H1 (cell line): ENCODE results near the gene RNF123. TPM values are rescaled to one million over a fixed set of nuclear protein-coding genes. Genes with fewer than 3 reads are reported as not detected.

Source experiments
- ATF3 ChIP-seq: IDR thresholded peaks from 2 replicates; pipeline ENCODE4 v1.6.1; 2011; ENCODE audit warnings: low read depth, mild to moderate bottlenecking, low read length; ENCODE audit not compliant: insufficient read depth
- CHD2 ChIP-seq: IDR thresholded peaks from 2 replicates; pipeline ENCODE4 v1.6.1; 2012; ENCODE audit warnings: low read length, improper control_type of control experiment
- CREB1 ChIP-seq: IDR thresholded peaks from 2 replicates; pipeline ENCODE4 v1.6.1; 2012; ENCODE audit warnings: inconsistent platforms
- GABPA ChIP-seq: IDR thresholded peaks from 2 replicates; pipeline ENCODE4 v1.6.1; 2011; ENCODE audit warnings: mild to moderate bottlenecking, low read length, moderate library complexity, borderline replicate concordance; ENCODE audit not compliant: insufficient read depth
- HDAC6 ChIP-seq: IDR thresholded peaks from one replicate; pipeline ENCODE4 v1.7.1; 2012; ENCODE audit warnings: low read depth, mild to moderate bottlenecking, inconsistent platforms, low read length, moderate library complexity
- KDM1A ChIP-seq: fragments of 200-600, 300-600 bp; sonication (generic); IDR thresholded peaks from 2 replicates; pipeline ENCODE4 v1.7.1; 2016; ENCODE audit warnings: mild to moderate bottlenecking, low read length, borderline replicate concordance
- PHF8 ChIP-seq: fragments of 200-600 bp; sonication (generic); conservative IDR thresholded peaks from 2 replicates; pipeline ENCODE4 v1.7.1; 2012; ENCODE audit warnings: low read depth, mild to moderate bottlenecking, inconsistent platforms, low read length, moderate library complexity
- polyA plus RNA-seq, 7 experiments: library from polyadenylated mRNA; depleted of rRNA in 3 of 7; stranded (reverse) in 5 of 7; unstranded in 2 of 7; fragments of >200 nt in 5 of 7; fragments of 200-250 nt in 2 of 7; gene quantifications; 1 replicate in 5 of 7; 2 replicates in 1 of 7; 4 replicates in 1 of 7; pipeline versions ENCODE4 v1.2.1 to v1.2.3, GENCODE V29; 2011 to 2013; ENCODE audit warnings: missing spikeins in 2 of 7, mixed read lengths in 2 of 7
- total RNA-seq: library from RNA; stranded (reverse); fragmentation: NEBNext Ultra II Directional; extraction: Animal tissue kit (Norgen Biotek cat#: 25700); gene quantifications from 2 replicates; pipeline ENCODE4 v1.2.1, GENCODE V29; 2021
- TF ChIP-seq, protein P1 (sequence below): fragments of 300-600 bp; sonication (generic); IDR thresholded peaks from 2 replicates; pipeline ENCODE4 v1.7.1; 2012; ENCODE audit warnings: low read length, moderate library complexity, mild to moderate bottlenecking, inconsistent platforms; ENCODE audit not compliant: insufficient replicate concordance

The RNF123 gene
- total and polyA plus RNA-seq, 2 of the 8 experiments (the other 6 are each of a cell fraction or from before 2014, with no cell fraction given) = 30.5 to 57.7 TPM

DNA sequence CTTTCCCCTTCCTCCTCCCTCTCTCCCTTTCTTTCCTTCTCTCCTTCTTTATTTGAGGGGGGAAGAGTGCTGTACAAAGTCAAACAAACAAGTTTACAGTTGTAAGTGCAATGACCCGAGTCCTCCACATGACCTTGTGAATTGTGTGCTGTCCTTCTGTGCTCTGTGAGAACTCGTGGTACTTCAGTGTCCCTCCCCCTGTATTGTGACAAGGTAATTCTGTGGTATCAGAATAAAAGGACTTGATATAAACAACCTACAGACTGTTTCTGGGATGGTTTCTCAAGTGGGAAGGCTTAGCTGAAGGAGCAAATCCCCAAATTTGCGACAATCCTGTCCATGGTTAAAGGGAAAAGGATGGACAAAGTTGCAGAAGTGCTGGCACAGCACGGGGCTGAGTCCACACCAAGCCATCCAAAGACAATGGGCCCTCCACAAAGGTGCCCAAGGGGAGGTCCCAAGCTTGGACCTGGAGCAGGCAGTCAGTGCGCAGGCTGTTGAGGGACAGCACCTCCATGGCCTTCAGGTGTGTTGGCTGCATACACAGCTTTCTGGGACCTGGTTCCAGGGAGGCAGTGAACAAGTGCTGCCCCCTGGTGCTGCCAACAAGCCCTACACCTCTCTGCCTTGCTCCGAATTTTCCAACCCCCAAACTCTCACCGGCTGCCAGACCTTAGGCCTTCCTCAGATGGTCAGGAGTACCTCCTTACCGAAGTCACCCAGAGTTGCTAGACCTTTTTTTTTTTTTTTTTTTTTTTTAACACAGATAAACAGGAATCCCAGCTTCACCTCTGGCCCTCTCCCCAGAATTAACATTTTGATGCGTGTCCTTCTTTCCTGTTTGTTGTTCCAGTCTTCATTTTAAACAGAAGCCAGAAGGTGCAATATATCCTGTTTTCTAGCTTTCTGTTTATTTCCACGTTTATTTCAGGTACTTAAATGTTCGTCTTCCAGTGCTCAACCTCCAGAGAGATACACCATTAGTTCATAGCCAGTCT is 17.8 kb upstream of the RNF123 start (continued):
- TF ChIP-seq, protein P1, sequence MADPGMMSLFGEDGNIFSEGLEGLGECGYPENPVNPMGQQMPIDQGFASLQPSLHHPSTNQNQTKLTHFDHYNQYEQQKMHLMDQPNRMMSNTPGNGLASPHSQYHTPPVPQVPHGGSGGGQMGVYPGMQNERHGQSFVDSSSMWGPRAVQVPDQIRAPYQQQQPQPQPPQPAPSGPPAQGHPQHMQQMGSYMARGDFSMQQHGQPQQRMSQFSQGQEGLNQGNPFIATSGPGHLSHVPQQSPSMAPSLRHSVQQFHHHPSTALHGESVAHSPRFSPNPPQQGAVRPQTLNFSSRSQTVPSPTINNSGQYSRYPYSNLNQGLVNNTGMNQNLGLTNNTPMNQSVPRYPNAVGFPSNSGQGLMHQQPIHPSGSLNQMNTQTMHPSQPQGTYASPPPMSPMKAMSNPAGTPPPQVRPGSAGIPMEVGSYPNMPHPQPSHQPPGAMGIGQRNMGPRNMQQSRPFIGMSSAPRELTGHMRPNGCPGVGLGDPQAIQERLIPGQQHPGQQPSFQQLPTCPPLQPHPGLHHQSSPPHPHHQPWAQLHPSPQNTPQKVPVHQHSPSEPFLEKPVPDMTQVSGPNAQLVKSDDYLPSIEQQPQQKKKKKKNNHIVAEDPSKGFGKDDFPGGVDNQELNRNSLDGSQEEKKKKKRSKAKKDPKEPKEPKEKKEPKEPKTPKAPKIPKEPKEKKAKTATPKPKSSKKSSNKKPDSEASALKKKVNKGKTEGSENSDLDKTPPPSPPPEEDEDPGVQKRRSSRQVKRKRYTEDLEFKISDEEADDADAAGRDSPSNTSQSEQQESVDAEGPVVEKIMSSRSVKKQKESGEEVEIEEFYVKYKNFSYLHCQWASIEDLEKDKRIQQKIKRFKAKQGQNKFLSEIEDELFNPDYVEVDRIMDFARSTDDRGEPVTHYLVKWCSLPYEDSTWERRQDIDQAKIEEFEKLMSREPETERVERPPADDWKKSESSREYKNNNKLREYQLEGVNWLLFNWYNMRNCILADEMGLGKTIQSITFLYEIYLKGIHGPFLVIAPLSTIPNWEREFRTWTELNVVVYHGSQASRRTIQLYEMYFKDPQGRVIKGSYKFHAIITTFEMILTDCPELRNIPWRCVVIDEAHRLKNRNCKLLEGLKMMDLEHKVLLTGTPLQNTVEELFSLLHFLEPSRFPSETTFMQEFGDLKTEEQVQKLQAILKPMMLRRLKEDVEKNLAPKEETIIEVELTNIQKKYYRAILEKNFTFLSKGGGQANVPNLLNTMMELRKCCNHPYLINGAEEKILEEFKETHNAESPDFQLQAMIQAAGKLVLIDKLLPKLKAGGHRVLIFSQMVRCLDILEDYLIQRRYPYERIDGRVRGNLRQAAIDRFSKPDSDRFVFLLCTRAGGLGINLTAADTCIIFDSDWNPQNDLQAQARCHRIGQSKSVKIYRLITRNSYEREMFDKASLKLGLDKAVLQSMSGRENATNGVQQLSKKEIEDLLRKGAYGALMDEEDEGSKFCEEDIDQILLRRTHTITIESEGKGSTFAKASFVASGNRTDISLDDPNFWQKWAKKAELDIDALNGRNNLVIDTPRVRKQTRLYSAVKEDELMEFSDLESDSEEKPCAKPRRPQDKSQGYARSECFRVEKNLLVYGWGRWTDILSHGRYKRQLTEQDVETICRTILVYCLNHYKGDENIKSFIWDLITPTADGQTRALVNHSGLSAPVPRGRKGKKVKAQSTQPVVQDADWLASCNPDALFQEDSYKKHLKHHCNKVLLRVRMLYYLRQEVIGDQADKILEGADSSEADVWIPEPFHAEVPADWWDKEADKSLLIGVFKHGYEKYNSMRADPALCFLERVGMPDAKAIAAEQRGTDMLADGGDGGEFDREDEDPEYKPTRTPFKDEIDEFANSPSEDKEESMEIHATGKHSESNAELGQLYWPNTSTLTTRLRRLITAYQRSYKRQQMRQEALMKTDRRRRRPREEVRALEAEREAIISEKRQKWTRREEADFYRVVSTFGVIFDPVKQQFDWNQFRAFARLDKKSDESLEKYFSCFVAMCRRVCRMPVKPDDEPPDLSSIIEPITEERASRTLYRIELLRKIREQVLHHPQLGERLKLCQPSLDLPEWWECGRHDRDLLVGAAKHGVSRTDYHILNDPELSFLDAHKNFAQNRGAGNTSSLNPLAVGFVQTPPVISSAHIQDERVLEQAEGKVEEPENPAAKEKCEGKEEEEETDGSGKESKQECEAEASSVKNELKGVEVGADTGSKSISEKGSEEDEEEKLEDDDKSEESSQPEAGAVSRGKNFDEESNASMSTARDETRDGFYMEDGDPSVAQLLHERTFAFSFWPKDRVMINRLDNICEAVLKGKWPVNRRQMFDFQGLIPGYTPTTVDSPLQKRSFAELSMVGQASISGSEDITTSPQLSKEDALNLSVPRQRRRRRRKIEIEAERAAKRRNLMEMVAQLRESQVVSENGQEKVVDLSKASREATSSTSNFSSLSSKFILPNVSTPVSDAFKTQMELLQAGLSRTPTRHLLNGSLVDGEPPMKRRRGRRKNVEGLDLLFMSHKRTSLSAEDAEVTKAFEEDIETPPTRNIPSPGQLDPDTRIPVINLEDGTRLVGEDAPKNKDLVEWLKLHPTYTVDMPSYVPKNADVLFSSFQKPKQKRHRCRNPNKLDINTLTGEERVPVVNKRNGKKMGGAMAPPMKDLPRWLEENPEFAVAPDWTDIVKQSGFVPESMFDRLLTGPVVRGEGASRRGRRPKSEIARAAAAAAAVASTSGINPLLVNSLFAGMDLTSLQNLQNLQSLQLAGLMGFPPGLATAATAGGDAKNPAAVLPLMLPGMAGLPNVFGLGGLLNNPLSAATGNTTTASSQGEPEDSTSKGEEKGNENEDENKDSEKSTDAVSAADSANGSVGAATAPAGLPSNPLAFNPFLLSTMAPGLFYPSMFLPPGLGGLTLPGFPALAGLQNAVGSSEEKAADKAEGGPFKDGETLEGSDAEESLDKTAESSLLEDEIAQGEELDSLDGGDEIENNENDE = no peak
- no peak for TF ChIP-seq HDAC6
- no peak for TF ChIP-seq CHD2
- no peak for TF ChIP-seq KDM1A
- TF ChIP-seq GABPA = 0 out of 2 replicates have a peak, but pooled peaks have one; percentile 20
- TF ChIP-seq ATF3 = 0 out of 2 replicates have a peak, but pooled peaks have one; percentile 4
- 0 out of 2 replicates have a peak, but pooled peaks have one; percentile 48 for TF ChIP-seq CREB1
- no peak for TF ChIP-seq PHF8
